IMR-90 (cell line): ENCODE results near the gene MAP2K6. TPM values are rescaled to one million over a fixed set of nuclear protein-coding genes. Genes with fewer than 3 reads are reported as not detected.

Experiments used
- ATAC-seq: fragments of 200-7000 bp; cut with Tn5 transposase; 2 replicates; pipeline ENCODE4 v1.9.1; 2020; ENCODE audit warnings: low read depth, mild to moderate bottlenecking, moderate library complexity
- BruUV-seq: library from RNA; stranded (reverse); fragments of 400-500 nt; replicated peaks from 2 replicates; lab custom pipeline; 2021; lab: Mats Ljungman, UMichigan
- CTCF ChIA-PET: fragments of 300-600 bp; formaldehyde crosslinking; extraction: SDS; loops from one replicate; lab custom pipeline; 2021; ENCODE audit warnings: antibody characterized with exemption; lab: Yijun Ruan, JAX
- POLR2A ChIA-PET: fragments of 300-600 bp; sonication (Branson Sonifier 250); formaldehyde crosslinking; loops from one replicate; lab custom pipeline; 2022; ENCODE audit warnings: antibody characterized with exemption; ENCODE audit not compliant: unreplicated experiment; lab: Charles Lee
- DNase-seq: peaks from one replicate; pipeline ENCODE4 v3.0.0; 2013
- H2AFZ ChIP-seq: replicated peaks from 2 replicates; pipeline ENCODE3; 2013; ENCODE audit warnings: low read length, mild to moderate bottlenecking; ENCODE audit not compliant: poor library complexity
- H2AK5ac ChIP-seq: 2 replicates; pipeline ENCODE4 v1.6.1; 2013; ENCODE audit warnings: low read depth, low read length, inconsistent platforms
- H2AK9ac ChIP-seq: replicated peaks from 2 replicates; pipeline ENCODE3; 2013; ENCODE audit warnings: mild to moderate bottlenecking, low read depth, low read length, moderate library complexity; ENCODE audit not compliant: poor library complexity
- H2BK120ac ChIP-seq: 2 replicates; pipeline ENCODE4 v1.6.1; 2013; ENCODE audit warnings: low read depth, low read length, inconsistent platforms
- H2BK15ac ChIP-seq: 3 replicates; pipeline ENCODE4 v1.6.1; 2013; ENCODE audit warnings: low read depth, low read length, inconsistent platforms
- H2BK20ac ChIP-seq: 2 replicates; pipeline ENCODE4 v1.6.1; 2013; ENCODE audit warnings: low read depth, mild to moderate bottlenecking, inconsistent platforms, low read length, moderate library complexity
- H2BK5ac ChIP-seq: 2 replicates; pipeline ENCODE4 v1.6.1; 2013; ENCODE audit warnings: mild to moderate bottlenecking, low read depth, low read length, inconsistent platforms; ENCODE audit not compliant: poor library complexity, severe bottlenecking
- H3K14ac ChIP-seq: replicated peaks from 2 replicates; pipeline ENCODE4 v1.6.1; 2013; ENCODE audit warnings: low read depth, low read length, inconsistent platforms
- H3K18ac ChIP-seq: 2 replicates; pipeline ENCODE4 v1.6.1; 2013; ENCODE audit warnings: low read depth, low read length, control low read depth
- H3K23ac ChIP-seq: 2 replicates; pipeline ENCODE4 v1.6.1; 2013; ENCODE audit warnings: low read depth, low read length, inconsistent platforms
- H3K27ac ChIP-seq: 2 replicates; pipeline ENCODE4 v1.5.1; 2013; ENCODE audit warnings: mild to moderate bottlenecking, control low read depth, low read length; ENCODE audit not compliant: insufficient read depth
- H3K27me3 ChIP-seq: 2 replicates; pipeline ENCODE4 v1.6.1; 2013; ENCODE audit warnings: low read length; ENCODE audit not compliant: control insufficient read depth, insufficient read depth
- H3K36me3 ChIP-seq: 2 replicates; pipeline ENCODE4 v1.6.1; 2013; ENCODE audit warnings: low read length, mixed read lengths; ENCODE audit not compliant: control insufficient read depth, insufficient read depth
- H3K4ac ChIP-seq: 2 replicates; pipeline ENCODE4 v1.6.1; 2013; ENCODE audit warnings: low read depth, low read length, inconsistent platforms
- H3K4me1 ChIP-seq: 2 replicates; pipeline ENCODE4 v1.6.1; 2013; ENCODE audit warnings: low read length, mixed read lengths; ENCODE audit not compliant: control insufficient read depth, insufficient read depth
- H3K4me2 ChIP-seq: 2 replicates; pipeline ENCODE4 v1.6.1; 2013; ENCODE audit warnings: low read depth, mild to moderate bottlenecking, control low read depth, low read length, moderate library complexity
- H3K4me3 ChIP-seq: 2 replicates; pipeline ENCODE4 v1.5.1; 2013; ENCODE audit warnings: low read depth, mild to moderate bottlenecking, control low read depth, low read length, moderate library complexity; ENCODE audit not compliant: insufficient read depth
- H3K56ac ChIP-seq: 2 replicates; pipeline ENCODE4 v1.6.1; 2013; ENCODE audit warnings: low read length, inconsistent platforms; ENCODE audit not compliant: insufficient read depth; ENCODE audit errors: extremely low read depth
- H3K79me1 ChIP-seq, 2 experiments: 2 replicates each; pipeline ENCODE4 v1.6.1; 2013; ENCODE audit warnings: low read length in 2 of 2, inconsistent platforms in 1 of 2, low read depth in 1 of 2
- H3K9ac ChIP-seq: 2 replicates; pipeline ENCODE4 v1.6.1; 2013; ENCODE audit warnings: low read depth, low read length, control low read depth
- H3K9me1 ChIP-seq: 2 replicates; pipeline ENCODE4 v1.6.1; 2013; ENCODE audit warnings: low read length, inconsistent platforms; ENCODE audit not compliant: insufficient read depth
- H3K9me3 ChIP-seq: 2 replicates; pipeline ENCODE4 v1.6.1; 2013; ENCODE audit warnings: low read length; ENCODE audit not compliant: control insufficient read depth, insufficient read depth
- H4K20me1 ChIP-seq: 2 replicates; pipeline ENCODE4 v1.6.1; 2013; ENCODE audit warnings: low read length, inconsistent platforms; ENCODE audit not compliant: insufficient read depth
- H4K5ac ChIP-seq: 2 replicates; pipeline ENCODE4 v1.6.1; 2013; ENCODE audit warnings: mild to moderate bottlenecking, low read depth, low read length, control low read depth
- H4K8ac ChIP-seq, 2 experiments: 2 replicates each; pipeline ENCODE4 v1.6.1; 2013; ENCODE audit warnings: low read depth in 2 of 2, low read length in 2 of 2, control low read depth in 1 of 2, inconsistent platforms in 1 of 2
- H4K91ac ChIP-seq: 2 replicates; pipeline ENCODE4 v1.6.1; 2013; ENCODE audit warnings: low read depth, low read length, inconsistent platforms; ENCODE audit not compliant: insufficient read depth
- BHLHE40 ChIP-seq: fragments of 150-350 bp; IDR thresholded peaks from 2 replicates; pipeline ENCODE4 v1.6.1; 2016; ENCODE audit warnings: mild to moderate bottlenecking, low read depth, low read length
- CEBPB ChIP-seq: IDR thresholded peaks from 2 replicates; pipeline ENCODE4 v1.6.1; 2012; ENCODE audit warnings: low read depth, low read length, improper control_type of control experiment
- CHD1 ChIP-seq: IDR thresholded peaks from 2 replicates; pipeline ENCODE4 v1.6.1; 2012; ENCODE audit warnings: low read depth, low read length, improper control_type of control experiment
- CTCF ChIP-seq: conservative IDR thresholded peaks from 2 replicates; pipeline ENCODE4 v1.5.1; 2012; ENCODE audit warnings: mild to moderate bottlenecking, low read depth, low read length, improper control_type of control experiment
- FOS ChIP-seq: fragments of 150-350 bp; IDR thresholded peaks from 2 replicates; pipeline ENCODE4 v1.6.1; 2016; ENCODE audit warnings: low read depth, low read length
- MAFK ChIP-seq: IDR thresholded peaks from 2 replicates; pipeline ENCODE4 v1.6.1; 2012; ENCODE audit warnings: low read depth, low read length, improper control_type of control experiment
- MAZ ChIP-seq: IDR thresholded peaks from 2 replicates; pipeline ENCODE4 v1.6.1; 2012; ENCODE audit warnings: low read depth, mild to moderate bottlenecking, low read length, improper control_type of control experiment, moderate library complexity, borderline replicate concordance
- MXI1 ChIP-seq: IDR thresholded peaks from 2 replicates; pipeline ENCODE4 v1.6.1; 2012; ENCODE audit warnings: low read depth, mild to moderate bottlenecking, low read length, moderate library complexity, borderline replicate concordance
- NFE2L2 ChIP-seq: fragments of 150-350 bp; IDR thresholded peaks from 2 replicates; pipeline ENCODE4 v1.6.1; 2016; ENCODE audit warnings: low read depth, mild to moderate bottlenecking, low read length
- RAD21 ChIP-seq: IDR thresholded peaks from 2 replicates; pipeline ENCODE4 v1.6.1; 2012; ENCODE audit warnings: low read length, improper control_type of control experiment
- RCOR1 ChIP-seq: IDR thresholded peaks from 2 replicates; pipeline ENCODE4 v1.6.1; 2012; ENCODE audit warnings: mild to moderate bottlenecking, low read length, improper control_type of control experiment; ENCODE audit not compliant: insufficient replicate concordance
- RFX5 ChIP-seq: IDR thresholded peaks from 2 replicates; pipeline ENCODE4 v1.8.0; 2012; ENCODE audit warnings: low read depth, mild to moderate bottlenecking, low read length, moderate library complexity
- SMC3 ChIP-seq: fragments of 150-350 bp; IDR thresholded peaks from 2 replicates; pipeline ENCODE4 v1.6.1; 2016; ENCODE audit warnings: low read depth, mild to moderate bottlenecking, antibody characterized with exemption, low read length, moderate library complexity
- WGBS, 2 experiments: methylation state at CpG; one replicate each; pipeline versions ENCODE4 v1.1.5 to v1.1.7; 2013; ENCODE audit warnings: missing lambda C conversion rate in 2 of 2; ENCODE audit not compliant: insufficient read length in 1 of 2; ENCODE audit errors: extremely low coverage in 2 of 2; 5-methylcytosine and 5-hydroxymethylcytosine counted together
- dilution Hi-C: fragments of 300-500 bp; cut with HindIII; formaldehyde crosslinking; loops from one replicate; pipeline ENCODE4 v1.14.3; 2018; ENCODE audit warnings: low sequenced_read_pairs; ENCODE audit not compliant: unreplicated experiment
- in situ Hi-C: fragments of 300-500 bp; cut with MboI; formaldehyde crosslinking; loops from 3 replicates; pipeline ENCODE4 v1.14.3; 2019; ENCODE audit warnings: low sequenced_read_pairs, inconsistent platforms, mixed read lengths
- intact Hi-C: fragments of 100-400 bp; cut with micrococcal nuclease; formaldehyde crosslinking; loops from 2 replicates; pipeline ENCODE4 v1.10.0; 2022
- polyA plus RNA-seq, 3 experiments: library from polyadenylated mRNA; depleted of rRNA; stranded (reverse); fragments of >200 nt; gene quantifications; 2 replicates each; pipeline ENCODE4 v1.2.3, GENCODE V29; 2012; ENCODE audit warnings: low replicate concordance in 1 of 3
- total RNA-seq: library from RNA; depleted of rRNA; stranded (reverse); fragments of >200 nt; gene quantifications from 2 replicates; pipeline ENCODE4 v1.2.3, GENCODE V29; 2012

Gene MAP2K6
- total and polyA plus RNA-seq, 2 of the 4 experiments (the other 2 are of a cell fraction), result 2.4 to 5.7 TPM

GRCh38 chr17:69574257-69575197 lies 160.0 kb downstream of the MAP2K6 start:
- Histone ChIP-seq H3K56ac (peak overlapping the region; percentile 42; the same call in 1 of the 2 replicates), H3K27ac (peak overlapping the region; percentile 99), H3K14ac (peak overlapping the region; percentile 96), H3K9me3 (no peaks in the 10 kb centered on the region), H3K4ac (peak overlapping the region; percentile 95), H3K79me1 (no peaks in the 10 kb centered on the region), H4K91ac (peak overlapping the region; percentile 89), H3K23ac (peak overlapping the region; percentile 81), H2BK120ac (peak overlapping the region; percentile 94), H2AFZ (peak overlapping the region; percentile 17), H2AK9ac (no peak overlapping the region), H2AK5ac (peak overlapping the region; percentile 90), H4K8ac (peak overlapping the region; percentile 69 to 91), H3K9ac (peak overlapping the region; percentile 39), H3K4me2 (peak overlapping the region; percentile 25; the same call in 1 of the 2 replicates), H4K5ac (peak overlapping the region; percentile 100), H3K27me3 (no peaks in the 10 kb centered on the region), H2BK15ac (peak overlapping the region; percentile 97), H3K4me1 (peaks cover 13% of the 10 kb centered on the region), H3K18ac (peak overlapping the region; percentile 100), H3K4me3 (no peak overlapping the region), H2BK5ac (peak overlapping the region; percentile 91), H3K36me3 (no peaks in the 10 kb centered on the region), H4K20me1 (no peaks in the 10 kb centered on the region), H3K9me1 (peaks cover 3% of the 10 kb centered on the region; the same call in 1 of the 2 replicates), H2BK20ac (peak overlapping the region; percentile 92)
- 67% methylated on average over 1 of the region's 10 CpGs; no CpG with 5 or more reads in 1 of the 2 experiments for WGBS, 2 experiments
- POLR2A ChIA-PET, result no interaction called here
- dilution Hi-C loops (no loop called here), in situ Hi-C loops (no loop called here), intact Hi-C loops (loop anchor here (1.0 to 10.0 kb wide), 4 partner anchors 19 to 564 kb away; no protein-coding TSS in a partner anchor)
- DNase-seq (peak; percentile 77), ATAC-seq (peak; percentile 77)
- no TSS peak for BruUV-seq
- CTCF ChIA-PET, result interaction anchor here (0.6 to 1.7 kb wide), 3 partner anchors 18 to 34 kb away, joined by 4 read pairs; no protein-coding TSS in a partner anchor
- TF ChIP-seq BHLHE40 (no peak), SMC3 (no peak), RCOR1 (no peak), MAZ (no peak), CTCF (no peak), RFX5 (no peak), MAFK (0 out of 2 replicates have a peak, but pooled peaks have one; percentile 9), CEBPB (no peak), CHD1 (no peak), NFE2L2 (peak; percentile 85), FOS (no peak), RAD21 (no peak), MXI1 (no peak)
